Panc1 (cell line): Measurements from ENCODE around the gene PLIN1. TPM values are rescaled to one million over a fixed set of nuclear protein-coding genes. Genes with fewer than 3 reads are reported as not detected.

ENCODE experiments used
- ATAC-seq: fragments of 200-7000 bp; cut with Tn5 transposase; 2 replicates; pipeline ENCODE4 v1.9.1; 2020; ENCODE audit warnings: mild to moderate bottlenecking, moderate library complexity
- BruUV-seq: library from RNA; stranded (reverse); fragments of 400-500 nt; replicated peaks from 2 replicates; lab custom pipeline; 2021; lab: Mats Ljungman, UMichigan
- CTCF ChIA-PET: fragments of 300-600 bp; sonication (Branson Sonifier 250); formaldehyde crosslinking; loops from one replicate; lab custom pipeline; 2022; ENCODE audit warnings: antibody characterized with exemption; lab: Charles Lee
- POLR2A ChIA-PET: fragments of 300-600 bp; sonication (Branson Sonifier 250); formaldehyde crosslinking; loops from one replicate; lab custom pipeline; 2022; ENCODE audit warnings: antibody characterized with exemption; lab: Charles Lee
- DNase-seq: peaks from one replicate; pipeline ENCODE4 v3.0.0-alpha.2; 2010; ENCODE audit warnings: low read depth, low spot score
- H3K27ac ChIP-seq: 2 replicates; pipeline ENCODE4 v1.5.1; 2011; ENCODE audit warnings: mild to moderate bottlenecking, low read length, inconsistent platforms
- H3K27me3 ChIP-seq: fragments of 200-500 bp; sonication (Bioruptor generic); 2 replicates; pipeline ENCODE4 v1.6.0; 2014; ENCODE audit warnings: low read length, inconsistent platforms; ENCODE audit not compliant: control insufficient read depth, insufficient read depth
- H3K36me3 ChIP-seq: fragments of 200-500 bp; sonication (Bioruptor generic); 2 replicates; pipeline ENCODE4 v1.5.1; 2014; ENCODE audit warnings: inconsistent platforms, mild to moderate bottlenecking, low read length, moderate library complexity; ENCODE audit not compliant: control insufficient read depth, insufficient read depth
- H3K4me1 ChIP-seq: 2 replicates; pipeline ENCODE4 v1.5.1; 2011; ENCODE audit warnings: inconsistent platforms, mild to moderate bottlenecking, low read length, moderate library complexity; ENCODE audit not compliant: control insufficient read depth, insufficient read depth
- H3K4me3 ChIP-seq, 2 experiments: 2 replicates each; pipeline ENCODE4 v1.5.1; 2011 to 2012; ENCODE audit warnings: low read depth in 2 of 2, low read length in 2 of 2, mild to moderate bottlenecking in 2 of 2, inconsistent platforms in 1 of 2, moderate library complexity in 1 of 2
- H3K9me3 ChIP-seq: fragments of 200-500 bp; sonication (Bioruptor generic); 2 replicates; pipeline ENCODE4 v1.5.1; 2014; ENCODE audit warnings: low read depth, mild to moderate bottlenecking, inconsistent platforms, low read length, moderate library complexity; ENCODE audit not compliant: control insufficient read depth, insufficient read depth
- CTCF ChIP-seq: fragments of 450-650 bp; IDR thresholded peaks from 2 replicates; pipeline ENCODE4 v1.5.1; 2017; ENCODE audit warnings: mild to moderate bottlenecking
- POLR2AphosphoS5 ChIP-seq: IDR thresholded peaks from 2 replicates; pipeline ENCODE4 v1.6.1; 2012; ENCODE audit warnings: mild to moderate bottlenecking, low read depth, low read length, moderate library complexity
- REST ChIP-seq, 2 experiments: IDR thresholded peaks; 2 replicates each; pipeline ENCODE4 v1.6.1; 2011 to 2012; ENCODE audit warnings: low read depth in 2 of 2, control low read depth in 1 of 2, low read length in 1 of 2, mild to moderate bottlenecking in 1 of 2, moderate library complexity in 1 of 2; ENCODE audit not compliant: insufficient read depth in 1 of 2
- SIN3A ChIP-seq: IDR thresholded peaks from 2 replicates; pipeline ENCODE4 v1.6.1; 2012; ENCODE audit warnings: low read depth, mild to moderate bottlenecking, low read length, moderate library complexity, borderline replicate concordance; ENCODE audit not compliant: insufficient read depth
- TCF7L2 ChIP-seq: IDR thresholded peaks from 2 replicates; pipeline ENCODE4 v1.6.1; 2011; ENCODE audit warnings: mild to moderate bottlenecking, low read depth, low read length, inconsistent platforms
- in situ Hi-C: cut with HindIII; loops from 2 replicates; pipeline ENCODE4 v1.10.0; 2016; ENCODE audit warnings: low sequenced_read_pairs, low pct_unique_long_range_greater_than_20kb
- intact Hi-C: fragments of 100-400 bp; cut with micrococcal nuclease; formaldehyde crosslinking; loops from one replicate; pipeline ENCODE4 v1.10.0; 2022; ENCODE audit not compliant: unreplicated experiment
- total RNA-seq: library from RNA; stranded (reverse); gene quantifications from one replicate; pipeline ENCODE4 v1.2.1, GENCODE V29; 2021; ENCODE audit not compliant: unreplicated experiment

Gene PLIN1
- total RNA-seq, 1 experiment from 2014 or later: 0.44 TPM

- Histone ChIP-seq H3K27me3 (no peaks in the 10 kb centered on the region), H3K4me3 (no peak overlapping the region), H3K36me3 (no peaks in the 10 kb centered on the region), H3K9me3 (0 out of 2 replicates have a peak, but pooled peaks cover 3% of the 10 kb centered on the region), H3K27ac (no peak overlapping the region), H3K4me1 (no peaks in the 10 kb centered on the region)
- TF ChIP-seq POLR2AphosphoS5 (no peak), TCF7L2 (no peak), REST (IDR thresholded peaks at IDR 0.05; ENCODE audit: insufficient read depth in 1 of 2, low read depth in 2 of 2, low read length in 1 of 2) (no peak), SIN3A (no peak)
- BruUV-seq: no TSS peak
- DNase-seq (no peak), ATAC-seq (no peak)
- CTCF ChIA-PET: no interaction called here
- in situ Hi-C loops: no loop called here
- intact Hi-C loops: no loop called here
- POLR2A ChIA-PET: no interaction called here
These were observed 43.9 kb upstream of the PLIN1 start for GRCh38 chr15:89723031-89723430.

GRCh38 chr15:89714775-89715174 is 35.6 kb upstream of the PLIN1 start:
- Histone ChIP-seq H3K9me3 (no peaks in the 10 kb centered on the region), H3K4me3 (no peak overlapping the region), H3K27ac (no peak overlapping the region), H3K36me3 (no peaks in the 10 kb centered on the region), H3K4me1 (no peaks in the 10 kb centered on the region), H3K27me3 (no peaks in the 10 kb centered on the region; the same call in 1 of the 2 replicates)
- no TSS peak for BruUV-seq
- in situ Hi-C loops: no loop called here
- no peak for TF ChIP-seq POLR2AphosphoS5
- no peak for TF ChIP-seq REST (IDR thresholded peaks at IDR 0.05; ENCODE audit: insufficient read depth in 1 of 2, low read depth in 2 of 2, low read length in 1 of 2)
- no peak for TF ChIP-seq SIN3A
- TF ChIP-seq CTCF: no peak
- no peak for TF ChIP-seq TCF7L2
- DNase-seq (no peak), ATAC-seq (no peak)
- ChIA-PET POLR2A (no interaction called here), CTCF (no interaction called here)
- intact Hi-C loops: no loop called here
